NT2/D1 (cell line): Measurements from ENCODE around the gene CTIF.

ENCODE experiments used
- DNase-seq: peaks from one replicate; pipeline ENCODE4 v3.0.0-alpha.2; 2011; ENCODE audit warnings: low read depth, low spot score
- H3K27me3 ChIP-seq: 2 replicates; pipeline ENCODE4 v1.6.0; 2011; ENCODE audit warnings: mild to moderate bottlenecking; ENCODE audit not compliant: insufficient read length, insufficient read depth
- H3K36me3 ChIP-seq: 2 replicates; pipeline ENCODE4 v1.6.1; 2011; ENCODE audit warnings: mild to moderate bottlenecking, low read length, mixed read lengths; ENCODE audit not compliant: insufficient read depth, insufficient read length
- H3K4me1 ChIP-seq: 2 replicates; pipeline ENCODE4 v1.5.1; 2011; ENCODE audit not compliant: insufficient read depth, insufficient read length
- H3K4me3 ChIP-seq: 2 replicates; pipeline ENCODE4 v1.5.1; 2011; ENCODE audit warnings: low read depth; ENCODE audit not compliant: insufficient read length
- H3K9ac ChIP-seq: 2 replicates; pipeline ENCODE4 v1.6.0; 2011; ENCODE audit warnings: low read depth; ENCODE audit not compliant: insufficient read length
- H3K9me3 ChIP-seq: 2 replicates; pipeline ENCODE4 v1.5.1; 2011; ENCODE audit warnings: mild to moderate bottlenecking, low read length; ENCODE audit not compliant: insufficient read depth
- SUZ12 ChIP-seq: IDR thresholded peaks from 2 replicates; pipeline ENCODE4 v1.6.1; 2011; ENCODE audit not compliant: insufficient read length, insufficient read depth; ENCODE audit errors: extremely low read depth
- YY1 ChIP-seq: IDR thresholded peaks from 2 replicates; pipeline ENCODE4 v1.6.1; 2011; ENCODE audit not compliant: insufficient read length, insufficient read depth
- ZNF274 ChIP-seq: IDR thresholded peaks from 2 replicates; pipeline ENCODE4 v1.6.1; 2011; ENCODE audit warnings: mild to moderate bottlenecking, low read depth, low read length

The CTIF gene

DNA sequence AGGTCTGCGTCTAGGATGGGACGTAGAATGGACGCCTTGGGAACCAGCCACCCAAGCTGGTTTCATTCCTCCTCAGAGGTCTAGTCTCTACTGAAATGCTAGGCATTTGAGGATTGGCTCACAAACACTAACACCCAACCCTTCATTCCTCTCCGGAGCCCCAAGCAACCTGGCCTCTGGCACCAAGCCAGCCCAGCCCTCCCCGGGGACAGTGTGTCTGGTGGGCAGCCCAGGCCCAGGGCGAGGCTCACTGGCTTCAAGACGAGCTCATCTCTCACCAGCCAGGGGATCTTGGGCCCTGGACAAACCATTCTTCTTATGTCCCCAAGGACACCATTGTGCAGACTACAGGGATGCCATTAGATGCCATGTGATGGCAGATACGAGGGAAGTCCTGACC lies 182.5 kb downstream of the CTIF start:
- H3K36me3 ChIP-seq = peaks cover 15% of the 10 kb centered on the region
- peaks cover 2% of the 10 kb centered on the region for H3K4me1 ChIP-seq
- TF ChIP-seq SUZ12 = no peak
- TF ChIP-seq ZNF274 = no peak
- TF ChIP-seq YY1 = no peak
- H3K9me3 ChIP-seq = peaks cover 2% of the 10 kb centered on the region; the same call in 1 of the 2 replicates
- H3K9ac ChIP-seq = no peak overlapping the region
- no peak for DNase-seq
- no peaks in the 10 kb centered on the region for H3K27me3 ChIP-seq
- no peak overlapping the region for H3K4me3 ChIP-seq

DNA sequence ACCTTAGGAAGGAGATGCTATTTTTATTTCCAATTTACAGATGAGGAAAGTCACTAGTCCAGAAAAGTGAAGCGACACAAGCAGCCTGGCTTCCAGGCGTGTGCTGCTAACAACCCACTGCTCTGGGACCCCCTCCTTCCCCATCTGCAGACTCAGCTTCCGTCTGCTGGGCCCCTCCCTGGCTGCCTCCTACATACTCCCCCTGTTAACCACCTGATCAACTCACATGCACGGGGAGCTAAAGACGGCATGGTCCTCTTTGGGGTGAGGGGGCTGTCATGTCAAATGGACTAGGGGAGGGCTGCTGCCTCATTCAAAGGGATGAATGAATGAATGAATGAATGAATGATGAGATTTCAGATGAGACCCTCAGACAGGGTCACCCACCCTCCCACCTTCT lies 184.2 kb downstream of the CTIF start:
- Histone ChIP-seq H3K27me3 (no peaks in the 10 kb centered on the region), H3K9me3 (peaks cover 7% of the 10 kb centered on the region; the same call in 1 of the 2 replicates), H3K36me3 (peaks cover 15% of the 10 kb centered on the region), H3K4me1 (peaks cover 2% of the 10 kb centered on the region), H3K4me3 (no peak overlapping the region), H3K9ac (no peak overlapping the region)
- TF ChIP-seq SUZ12 (no peak), ZNF274 (no peak), YY1 (no peak)
- DNase-seq = no peak

DNA sequence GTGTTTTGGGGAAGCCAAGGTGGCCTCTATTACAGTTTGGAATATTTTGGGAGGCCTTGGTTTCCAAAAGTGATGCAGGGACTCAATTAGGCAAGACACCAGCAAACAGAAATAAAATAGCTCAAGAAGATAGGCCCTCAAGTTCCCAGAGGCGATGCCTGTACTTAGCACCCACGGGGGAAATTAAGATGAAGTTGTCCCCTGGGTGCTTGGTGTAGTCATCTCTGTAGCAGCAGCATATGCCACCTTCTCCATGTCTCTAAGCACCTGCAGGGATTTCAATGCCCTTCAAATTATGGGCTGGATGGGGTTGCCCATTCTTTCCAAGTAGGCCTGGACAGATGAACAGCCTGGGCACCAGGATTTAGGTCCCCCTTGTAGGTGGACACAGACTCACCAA lies 185.0 kb downstream of the CTIF start:
- Histone ChIP-seq H3K4me1 (peaks cover 2% of the 10 kb centered on the region), H3K36me3 (peaks cover 9% of the 10 kb centered on the region), H3K9me3 (peaks cover 7% of the 10 kb centered on the region; the same call in 1 of the 2 replicates), H3K27me3 (no peaks in the 10 kb centered on the region), H3K4me3 (no peak overlapping the region), H3K9ac (no peak overlapping the region)
- TF ChIP-seq YY1 (no peak), SUZ12 (no peak), ZNF274 (no peak)
- DNase-seq = no peak

DNA sequence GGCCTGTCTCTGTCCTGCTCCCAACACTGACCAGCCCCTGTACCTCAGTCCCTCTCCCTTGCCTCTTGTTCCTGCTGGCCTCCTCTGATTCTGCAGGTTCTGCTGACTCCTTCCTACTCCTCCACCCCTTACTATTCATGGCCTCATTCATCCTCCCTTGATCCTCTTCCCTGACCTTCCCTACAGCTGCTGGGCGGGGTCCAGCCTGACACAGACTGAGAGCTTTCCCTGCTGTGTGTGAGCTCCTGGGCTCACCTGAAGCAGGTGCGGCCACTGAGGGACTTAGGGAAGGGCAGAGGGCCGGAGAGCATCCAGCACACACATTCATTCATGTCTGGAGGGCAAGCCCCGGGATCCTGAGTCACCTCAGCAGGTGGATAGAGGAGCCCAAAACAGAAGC lies 185.6 kb downstream of the CTIF start:
- peaks cover 4% of the 10 kb centered on the region for H3K36me3 ChIP-seq
- no peak for DNase-seq
- no peak overlapping the region for H3K9ac ChIP-seq
- H3K4me1 ChIP-seq = peaks cover 2% of the 10 kb centered on the region
- no peak overlapping the region for H3K4me3 ChIP-seq
- TF ChIP-seq ZNF274 = no peak
- TF ChIP-seq YY1 = no peak
- TF ChIP-seq SUZ12 = no peak
- peaks cover 7% of the 10 kb centered on the region; the same call in 1 of the 2 replicates for H3K9me3 ChIP-seq
- H3K27me3 ChIP-seq = no peaks in the 10 kb centered on the region

DNA sequence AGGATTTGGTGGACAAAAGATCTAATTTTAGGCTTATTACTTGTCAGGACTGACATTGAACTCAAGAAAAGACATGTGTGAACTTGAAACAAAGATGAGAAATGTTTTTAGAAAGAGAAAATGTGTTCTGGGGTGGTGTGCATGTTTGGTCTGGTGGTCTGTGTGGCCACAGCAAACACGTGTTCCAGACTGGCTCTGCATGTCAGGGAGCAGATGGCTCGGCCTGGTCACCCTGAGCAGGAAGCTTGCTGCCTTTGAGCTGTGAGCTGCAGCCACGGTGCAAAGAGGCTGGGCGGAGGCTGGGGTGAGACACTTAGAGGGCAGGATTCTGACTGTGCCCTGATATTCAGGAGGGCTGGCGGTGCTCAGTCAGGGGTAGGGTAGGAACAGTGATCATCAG lies 186.1 kb downstream of the CTIF start:
- no peak for DNase-seq
- Histone ChIP-seq H3K36me3 (peaks cover 4% of the 10 kb centered on the region), H3K4me3 (no peak overlapping the region), H3K9me3 (peaks cover 7% of the 10 kb centered on the region; the same call in 1 of the 2 replicates), H3K4me1 (peaks cover 2% of the 10 kb centered on the region), H3K9ac (no peak overlapping the region), H3K27me3 (no peaks in the 10 kb centered on the region)
- TF ChIP-seq YY1 (no peak), SUZ12 (no peak), ZNF274 (no peak)

DNA sequence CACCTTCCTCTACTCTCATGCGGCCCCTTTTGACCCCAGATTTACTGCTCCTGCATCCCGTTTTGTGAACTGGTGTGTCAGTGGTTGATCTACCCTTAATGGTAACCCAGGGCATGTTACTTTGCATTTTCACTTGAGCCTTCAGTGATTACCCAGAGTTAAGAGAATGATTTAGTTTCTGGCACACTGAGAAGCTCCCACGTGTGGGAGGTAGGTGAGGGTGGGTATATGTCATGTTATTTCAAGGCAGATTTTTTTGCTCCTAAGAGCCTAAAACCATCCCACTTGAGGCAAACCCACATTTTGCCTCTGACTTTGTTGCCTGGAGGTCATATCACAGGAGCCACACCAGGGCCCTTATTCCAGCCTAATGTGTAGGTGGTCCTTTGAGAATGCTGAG lies 186.7 kb downstream of the CTIF start:
- H3K9me3 ChIP-seq = peaks cover 7% of the 10 kb centered on the region; the same call in 1 of the 2 replicates
- TF ChIP-seq ZNF274 (no peak), YY1 (no peak), SUZ12 (no peak)
- peaks cover 2% of the 10 kb centered on the region for H3K4me1 ChIP-seq

DNA sequence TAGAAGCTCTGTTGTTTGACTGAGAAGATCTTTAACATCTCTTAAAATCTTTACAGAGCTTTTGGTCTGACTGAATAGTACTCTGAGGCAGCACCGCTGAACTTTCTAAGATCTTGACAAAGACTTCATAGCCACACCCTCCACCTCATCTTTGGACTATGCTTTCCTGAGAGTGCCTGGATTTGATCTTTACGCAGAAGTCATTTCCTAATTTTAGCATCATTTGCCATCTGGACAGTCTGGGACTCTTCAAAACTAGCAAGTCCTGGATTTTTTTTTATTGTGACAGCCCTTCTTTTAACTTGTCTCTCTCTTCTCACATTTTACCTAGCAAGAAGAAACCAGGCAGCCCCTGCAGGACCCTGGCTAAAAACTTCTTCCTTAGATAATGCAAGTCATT lies 188.8 kb downstream of the CTIF start:
- Histone ChIP-seq H3K4me1 (peaks cover 2% of the 10 kb centered on the region), H3K9me3 (peaks cover 7% of the 10 kb centered on the region; the same call in 1 of the 2 replicates), H3K9ac (no peak overlapping the region), H3K4me3 (no peak overlapping the region), H3K36me3 (peaks cover under 1% of the 10 kb centered on the region), H3K27me3 (no peaks in the 10 kb centered on the region)
- no peak for DNase-seq
- TF ChIP-seq YY1 = no peak
- no peak for TF ChIP-seq ZNF274
- TF ChIP-seq SUZ12 = no peak

More for the DNA sequence above, 186.7 kb downstream of the CTIF start:
- no peak overlapping the region for H3K9ac ChIP-seq
- no peak for DNase-seq
- no peaks in the 10 kb centered on the region for H3K27me3 ChIP-seq
- peaks cover 4% of the 10 kb centered on the region for H3K36me3 ChIP-seq
- no peak overlapping the region for H3K4me3 ChIP-seq
